ENCODE measurements around the gene PASK. TPM values are rescaled to one million over a fixed set of nuclear protein-coding genes. Genes with fewer than 3 reads are reported as not detected.

Gene PASK
- total RNA-seq, 1 donor from 2014 or later = 10.5 TPM

DNA sequence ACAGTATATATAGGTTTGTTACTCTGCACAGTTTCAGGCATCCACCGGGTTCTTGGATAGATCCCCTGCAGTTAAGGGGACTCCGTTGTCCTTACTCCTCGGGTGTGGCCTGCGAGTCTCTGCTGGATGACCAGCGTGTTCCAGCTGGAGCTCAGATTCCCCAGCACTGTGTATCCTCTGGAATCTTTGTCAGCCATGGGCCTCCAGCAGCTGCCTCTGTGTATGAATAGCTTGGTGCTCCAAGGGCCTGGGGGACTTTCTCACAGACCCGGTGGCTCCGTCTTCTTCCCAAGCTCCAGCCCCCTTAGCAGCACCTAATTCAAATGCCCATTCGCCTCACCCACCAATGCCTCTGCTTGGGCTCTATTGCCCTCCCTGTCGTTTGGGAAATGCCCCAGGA, 45.5 kb upstream of the PASK start:
- no peak overlapping the region for H3K4me3 Mint-ChIP-seq (ENCODE audit: unreplicated experiment)
- H3K27ac Mint-ChIP-seq (ENCODE audit: unreplicated experiment) = no peak overlapping the region
- TF ChIP-seq, protein P1, sequence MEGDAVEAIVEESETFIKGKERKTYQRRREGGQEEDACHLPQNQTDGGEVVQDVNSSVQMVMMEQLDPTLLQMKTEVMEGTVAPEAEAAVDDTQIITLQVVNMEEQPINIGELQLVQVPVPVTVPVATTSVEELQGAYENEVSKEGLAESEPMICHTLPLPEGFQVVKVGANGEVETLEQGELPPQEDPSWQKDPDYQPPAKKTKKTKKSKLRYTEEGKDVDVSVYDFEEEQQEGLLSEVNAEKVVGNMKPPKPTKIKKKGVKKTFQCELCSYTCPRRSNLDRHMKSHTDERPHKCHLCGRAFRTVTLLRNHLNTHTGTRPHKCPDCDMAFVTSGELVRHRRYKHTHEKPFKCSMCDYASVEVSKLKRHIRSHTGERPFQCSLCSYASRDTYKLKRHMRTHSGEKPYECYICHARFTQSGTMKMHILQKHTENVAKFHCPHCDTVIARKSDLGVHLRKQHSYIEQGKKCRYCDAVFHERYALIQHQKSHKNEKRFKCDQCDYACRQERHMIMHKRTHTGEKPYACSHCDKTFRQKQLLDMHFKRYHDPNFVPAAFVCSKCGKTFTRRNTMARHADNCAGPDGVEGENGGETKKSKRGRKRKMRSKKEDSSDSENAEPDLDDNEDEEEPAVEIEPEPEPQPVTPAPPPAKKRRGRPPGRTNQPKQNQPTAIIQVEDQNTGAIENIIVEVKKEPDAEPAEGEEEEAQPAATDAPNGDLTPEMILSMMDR (IDR thresholded peaks at IDR 0.05) = no peak
- H3K4me1 Mint-ChIP-seq (ENCODE audit: unreplicated experiment) = no peaks in the 10 kb centered on the region
- no peak for DNase-seq (ENCODE audit: extremely low spot score, unreplicated experiment)
- H3K27me3 Mint-ChIP-seq (ENCODE audit: unreplicated experiment) = no peaks in the 10 kb centered on the region
- H3K36me3 Mint-ChIP-seq (ENCODE audit: unreplicated experiment) = no peaks in the 10 kb centered on the region
- H3K9me3 Mint-ChIP-seq (ENCODE audit: unreplicated experiment) = no peaks in the 10 kb centered on the region

DNA sequence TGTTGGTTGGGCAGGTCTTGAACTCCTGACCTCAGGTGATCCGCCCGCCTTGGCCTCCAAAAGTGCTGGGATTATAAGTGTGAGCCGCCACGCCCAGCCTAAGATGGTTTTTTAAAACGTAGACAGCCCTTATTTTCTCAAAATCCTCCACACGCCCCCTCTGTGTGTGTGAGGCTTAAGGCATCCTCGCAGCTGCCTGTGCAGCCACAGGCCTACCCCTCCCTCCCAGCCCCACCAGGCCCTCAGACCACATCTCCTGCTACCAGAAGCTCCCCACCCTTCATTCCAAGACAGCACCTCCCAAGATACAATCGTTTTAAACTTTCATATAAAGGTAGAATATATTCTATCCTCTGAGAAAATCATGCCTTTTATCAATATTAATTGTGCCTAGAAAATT, 44.0 kb upstream of the PASK start:
- H3K27me3 Mint-ChIP-seq (ENCODE audit: unreplicated experiment) = no peaks in the 10 kb centered on the region
- no peaks in the 10 kb centered on the region for H3K36me3 Mint-ChIP-seq (ENCODE audit: unreplicated experiment)
- no peaks in the 10 kb centered on the region for H3K9me3 Mint-ChIP-seq (ENCODE audit: unreplicated experiment)
- no peak overlapping the region for H3K27ac Mint-ChIP-seq (ENCODE audit: unreplicated experiment)
- H3K4me1 Mint-ChIP-seq (ENCODE audit: unreplicated experiment) = no peaks in the 10 kb centered on the region
- no peak overlapping the region for H3K4me3 Mint-ChIP-seq (ENCODE audit: unreplicated experiment)
- TF ChIP-seq, protein P1 (IDR thresholded peaks at IDR 0.05) = no peak
- DNase-seq (ENCODE audit: extremely low spot score, unreplicated experiment) = no peak

DNA sequence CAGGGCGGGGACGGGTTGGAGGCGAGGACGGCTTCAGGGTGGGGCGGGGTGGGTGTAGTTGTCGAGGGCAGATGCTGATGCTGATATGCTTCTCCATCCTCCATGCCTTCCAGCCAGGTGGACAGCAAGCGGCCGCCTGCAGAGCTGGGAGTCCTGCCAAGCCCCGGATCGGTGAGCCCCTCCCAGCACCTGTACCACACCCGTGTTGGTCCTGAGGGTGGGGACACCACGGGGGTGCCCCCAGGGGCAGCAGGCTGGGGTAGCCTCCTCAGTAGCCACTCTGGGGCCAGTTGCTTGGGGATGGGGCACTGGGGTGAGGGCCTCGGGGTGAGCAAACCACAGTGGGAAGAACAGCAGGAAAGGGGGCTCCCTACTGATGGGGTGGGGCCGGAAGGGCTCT, 41.8 kb upstream of the PASK start:
- no peak for DNase-seq (ENCODE audit: extremely low spot score, unreplicated experiment)
- Mint-ChIP-seq H3K4me1 (ENCODE audit: unreplicated experiment) (peaks cover 1% of the 10 kb centered on the region), H3K4me3 (ENCODE audit: unreplicated experiment) (no peak overlapping the region), H3K9me3 (ENCODE audit: unreplicated experiment) (no peaks in the 10 kb centered on the region), H3K27me3 (ENCODE audit: unreplicated experiment) (no peaks in the 10 kb centered on the region), H3K36me3 (ENCODE audit: unreplicated experiment) (no peaks in the 10 kb centered on the region), H3K27ac (ENCODE audit: unreplicated experiment) (no peak overlapping the region)
- TF ChIP-seq, protein P1 (IDR thresholded peaks at IDR 0.05) = no peak

DNA sequence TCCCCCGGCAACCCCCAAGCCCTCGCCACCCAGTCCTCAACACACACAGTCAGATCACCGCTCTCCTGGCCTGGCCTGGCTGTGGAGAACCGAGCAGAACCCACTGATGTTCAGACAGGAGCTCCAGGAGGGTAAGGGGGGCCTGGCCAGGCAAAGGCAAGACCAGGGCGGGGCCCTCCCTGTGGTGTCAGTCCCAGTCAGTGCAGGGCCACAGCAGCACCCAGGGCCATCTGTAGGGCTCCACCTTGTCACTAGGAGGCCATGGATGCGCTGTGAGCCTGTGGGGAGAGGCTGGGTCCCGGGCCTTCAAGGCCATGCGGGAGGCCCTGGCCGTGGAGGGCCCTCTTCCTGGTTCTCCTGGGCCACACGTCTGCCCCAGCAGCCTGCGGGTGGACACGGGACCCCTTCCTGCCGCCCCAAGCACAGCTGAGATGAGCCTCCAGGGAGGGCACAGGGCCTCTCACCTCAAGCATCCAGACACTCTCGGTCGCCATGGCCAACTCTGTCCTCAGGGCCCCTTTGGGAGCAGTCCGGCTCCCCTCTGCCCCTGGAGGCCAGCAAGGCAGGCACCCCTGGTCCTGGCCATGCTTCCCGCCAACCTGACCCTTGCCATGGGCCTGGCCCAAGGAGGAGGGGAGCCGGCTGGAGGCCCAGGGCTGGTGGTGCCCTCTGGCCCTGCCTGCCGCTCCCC, 41.2 kb upstream of the PASK start:
- no peaks in the 10 kb centered on the region for H3K36me3 Mint-ChIP-seq (ENCODE audit: unreplicated experiment)
- no peaks in the 10 kb centered on the region for H3K27me3 Mint-ChIP-seq (ENCODE audit: unreplicated experiment)
- H3K9me3 Mint-ChIP-seq (ENCODE audit: unreplicated experiment) = no peaks in the 10 kb centered on the region
- TF ChIP-seq, protein P1 (IDR thresholded peaks at IDR 0.05) = no peak
- H3K27ac Mint-ChIP-seq (ENCODE audit: unreplicated experiment) = no peak overlapping the region
- H3K4me3 Mint-ChIP-seq (ENCODE audit: unreplicated experiment) = no peak overlapping the region
- DNase-seq (ENCODE audit: extremely low spot score, unreplicated experiment) = no peak
- H3K4me1 Mint-ChIP-seq (ENCODE audit: unreplicated experiment) = peaks cover 1% of the 10 kb centered on the region

DNA sequence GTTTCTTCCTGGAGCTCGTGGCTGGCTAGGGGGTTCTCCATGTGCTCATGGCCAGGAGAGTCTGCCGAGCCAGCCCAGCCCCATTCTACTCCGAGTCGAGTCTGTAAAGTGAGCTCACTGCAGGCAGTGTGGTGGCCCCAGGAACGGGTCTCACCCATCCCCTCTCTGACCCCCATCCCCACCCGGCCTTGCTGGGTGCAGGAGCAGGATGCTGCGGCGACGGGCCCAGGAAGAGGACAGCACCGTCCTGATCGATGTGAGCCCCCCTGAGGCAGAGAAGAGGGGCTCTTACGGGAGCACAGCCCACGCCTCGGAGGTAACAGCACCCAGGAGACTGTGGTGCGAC, 40.6 kb upstream of the PASK start:
- H3K4me1 Mint-ChIP-seq (ENCODE audit: unreplicated experiment) = peaks cover 1% of the 10 kb centered on the region
- TF ChIP-seq, protein P1 (IDR thresholded peaks at IDR 0.05) = no peak
- no peak for DNase-seq (ENCODE audit: extremely low spot score, unreplicated experiment)
- H3K4me3 Mint-ChIP-seq (ENCODE audit: unreplicated experiment) = no peak overlapping the region
- no peaks in the 10 kb centered on the region for H3K27me3 Mint-ChIP-seq (ENCODE audit: unreplicated experiment)
- H3K27ac Mint-ChIP-seq (ENCODE audit: unreplicated experiment) = no peak overlapping the region
- H3K9me3 Mint-ChIP-seq (ENCODE audit: unreplicated experiment) = no peaks in the 10 kb centered on the region
- no peaks in the 10 kb centered on the region for H3K36me3 Mint-ChIP-seq (ENCODE audit: unreplicated experiment)

Measured in osteocyte (in vitro differentiated cells).